Measurements from ENCODE around the gene WLS. TPM values are rescaled to one million over a fixed set of nuclear protein-coding genes. Genes with fewer than 3 reads are reported as not detected.
A peak's percentile ranks its signal among the peaks of the same experiment; 100 is the strongest.

The WLS gene
- total and polyA plus RNA-seq, 2 experiments from 2014 or later: 113 to 114 TPM

DNA sequence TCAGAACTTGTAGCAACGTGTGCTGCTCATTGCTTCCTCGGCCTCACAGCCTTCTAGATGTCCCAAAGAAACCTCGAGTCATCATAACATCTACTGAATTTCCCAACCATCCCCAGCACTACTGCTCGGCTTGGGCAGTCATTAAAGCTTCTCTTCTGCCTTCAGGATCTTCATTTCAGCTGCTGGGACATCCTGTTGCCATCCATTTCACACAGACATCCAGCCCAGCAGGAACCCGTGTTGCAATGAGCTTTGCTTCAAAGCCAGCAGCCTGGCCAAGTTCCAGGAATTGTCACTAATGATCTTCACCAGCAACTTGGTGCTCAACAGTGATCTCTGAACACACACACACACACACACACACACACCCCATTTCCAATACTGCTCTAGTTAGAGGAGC, 18.5 kb downstream of the WLS start:
- Histone ChIP-seq H3K4me1 (ENCODE audit: low read depth) (peaks cover 14% of the 10 kb centered on the region), H3K9me3 (ENCODE audit: low read depth) (no peaks in the 10 kb centered on the region), H3K4me3 (no peak overlapping the region), H3K27me3 (no peaks in the 10 kb centered on the region), H3K27ac (no peak overlapping the region), H3K36me3 (no peaks in the 10 kb centered on the region)
- peak; percentile 56 to 89 for DNase-seq (ENCODE audit: low read depth in 1 of 2, low spot score in 1 of 2)
- TF ChIP-seq, protein P1, sequence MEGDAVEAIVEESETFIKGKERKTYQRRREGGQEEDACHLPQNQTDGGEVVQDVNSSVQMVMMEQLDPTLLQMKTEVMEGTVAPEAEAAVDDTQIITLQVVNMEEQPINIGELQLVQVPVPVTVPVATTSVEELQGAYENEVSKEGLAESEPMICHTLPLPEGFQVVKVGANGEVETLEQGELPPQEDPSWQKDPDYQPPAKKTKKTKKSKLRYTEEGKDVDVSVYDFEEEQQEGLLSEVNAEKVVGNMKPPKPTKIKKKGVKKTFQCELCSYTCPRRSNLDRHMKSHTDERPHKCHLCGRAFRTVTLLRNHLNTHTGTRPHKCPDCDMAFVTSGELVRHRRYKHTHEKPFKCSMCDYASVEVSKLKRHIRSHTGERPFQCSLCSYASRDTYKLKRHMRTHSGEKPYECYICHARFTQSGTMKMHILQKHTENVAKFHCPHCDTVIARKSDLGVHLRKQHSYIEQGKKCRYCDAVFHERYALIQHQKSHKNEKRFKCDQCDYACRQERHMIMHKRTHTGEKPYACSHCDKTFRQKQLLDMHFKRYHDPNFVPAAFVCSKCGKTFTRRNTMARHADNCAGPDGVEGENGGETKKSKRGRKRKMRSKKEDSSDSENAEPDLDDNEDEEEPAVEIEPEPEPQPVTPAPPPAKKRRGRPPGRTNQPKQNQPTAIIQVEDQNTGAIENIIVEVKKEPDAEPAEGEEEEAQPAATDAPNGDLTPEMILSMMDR (IDR thresholded peaks at IDR 0.05; ENCODE audit: low read depth, low read length): no peak

DNA sequence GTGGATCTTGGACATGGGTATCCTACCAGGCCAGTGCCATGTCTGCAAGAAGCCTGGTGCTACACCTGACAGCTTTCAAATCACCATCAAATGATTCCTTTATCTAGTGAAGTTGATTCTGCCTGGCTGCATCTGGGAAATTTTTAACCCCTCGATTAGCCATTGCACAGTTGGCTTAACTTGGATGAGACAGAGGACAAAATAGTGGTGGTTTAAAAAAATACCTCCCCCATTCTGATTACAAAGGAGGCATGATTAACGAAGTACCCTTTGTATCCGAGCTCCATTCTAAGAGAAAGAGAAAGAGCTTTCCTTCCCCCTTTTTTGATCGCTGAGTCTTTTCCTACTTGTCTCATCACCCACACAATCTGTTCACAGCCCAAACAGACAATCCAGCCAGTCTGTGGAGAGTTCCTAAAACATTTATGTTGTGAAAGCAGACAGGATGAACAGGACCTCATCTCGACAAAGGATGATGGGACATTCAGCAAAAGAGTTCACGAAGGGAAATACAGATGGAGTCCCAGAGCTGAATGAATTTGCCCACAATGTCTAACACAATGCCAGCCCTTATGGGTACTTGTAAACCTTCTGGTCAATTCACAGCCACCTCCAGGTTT, 20.5 kb downstream of the WLS start:
- DNase-seq (ENCODE audit: low read depth in 1 of 2, low spot score in 1 of 2): no peak
- Histone ChIP-seq H3K27me3 (no peaks in the 10 kb centered on the region), H3K4me3 (no peak overlapping the region), H3K9me3 (ENCODE audit: low read depth) (no peaks in the 10 kb centered on the region), H3K4me1 (ENCODE audit: low read depth) (peaks cover 2% of the 10 kb centered on the region), H3K36me3 (no peaks in the 10 kb centered on the region), H3K27ac (no peak overlapping the region)
- TF ChIP-seq, protein P1 (IDR thresholded peaks at IDR 0.05; ENCODE audit: low read depth, low read length): no peak

DNA sequence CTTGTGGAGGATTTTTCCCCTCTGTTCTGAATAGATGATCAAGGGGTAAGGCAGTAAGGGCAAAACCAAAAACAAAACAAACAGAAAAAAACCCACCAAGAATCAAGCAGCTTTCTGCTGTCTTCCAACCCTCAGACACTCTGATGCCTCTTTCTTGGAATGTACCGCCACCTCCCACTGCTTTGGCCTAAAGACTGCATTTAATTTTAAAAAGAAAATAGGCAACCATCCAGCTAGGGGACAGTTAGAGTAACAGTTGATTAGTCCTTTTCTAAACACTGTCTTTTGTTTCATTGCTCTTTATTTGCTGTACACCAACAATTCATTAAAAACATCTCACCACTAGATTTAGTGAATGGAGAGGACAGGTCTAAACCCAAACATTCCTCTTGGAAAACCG, 21.5 kb downstream of the WLS start:
- H3K27ac ChIP-seq: no peak overlapping the region
- no peaks in the 10 kb centered on the region for H3K27me3 ChIP-seq
- no peak overlapping the region for H3K4me3 ChIP-seq
- TF ChIP-seq, protein P1 (IDR thresholded peaks at IDR 0.05; ENCODE audit: low read depth, low read length): no peak
- H3K9me3 ChIP-seq (ENCODE audit: low read depth): no peaks in the 10 kb centered on the region
- DNase-seq (ENCODE audit: low read depth in 1 of 2, low spot score in 1 of 2): peak in 1 of 2 donors; percentile 34
- H3K4me1 ChIP-seq (ENCODE audit: low read depth): peaks cover 6% of the 10 kb centered on the region
- H3K36me3 ChIP-seq: no peaks in the 10 kb centered on the region

GRCh38 chr1:68210027-68210426, 22.3 kb downstream of the WLS start:
- no peaks in the 10 kb centered on the region for H3K27me3 ChIP-seq
- TF ChIP-seq, protein P1 (IDR thresholded peaks at IDR 0.05; ENCODE audit: low read depth, low read length): no peak
- H3K36me3 ChIP-seq: no peaks in the 10 kb centered on the region
- no peaks in the 10 kb centered on the region for H3K9me3 ChIP-seq (ENCODE audit: low read depth)
- DNase-seq (ENCODE audit: low read depth in 1 of 2, low spot score in 1 of 2): peak in 1 of 2 donors; percentile 40
- peaks cover 8% of the 10 kb centered on the region for H3K4me1 ChIP-seq (ENCODE audit: low read depth)
- no peak overlapping the region for H3K27ac ChIP-seq
- H3K4me3 ChIP-seq: no peak overlapping the region

- DNase-seq (ENCODE audit: low read depth in 1 of 2, low spot score in 1 of 2): peak in 1 of 2 donors; percentile 73
- H3K9me3 ChIP-seq (ENCODE audit: low read depth): no peaks in the 10 kb centered on the region
- H3K27ac ChIP-seq: peak overlapping the region; percentile 70
- H3K4me1 ChIP-seq (ENCODE audit: low read depth): peaks cover 11% of the 10 kb centered on the region
- H3K27me3 ChIP-seq: no peaks in the 10 kb centered on the region
- H3K36me3 ChIP-seq: no peaks in the 10 kb centered on the region
- no peak overlapping the region for H3K4me3 ChIP-seq
- TF ChIP-seq, protein P1 (IDR thresholded peaks at IDR 0.05; ENCODE audit: low read depth, low read length): no peak
Measured at GRCh38 chr1:68206848-68207689, 25.3 kb downstream of the WLS start.

Data from cardiac muscle cell (in vitro differentiated cells and primary cell).